ENCODE data around the gene MRPL41.
"Not testable (repeated sequence)": the region's sequence is repeated elsewhere in the genome, so short reads cannot be mapped to it uniquely, and the experiment has no call there.

MRPL41 gene

GRCh38 chr9:137552022-137552768, 516 bp downstream of the MRPL41 start:
- no peak for DNase-seq (ENCODE audit: low spot score)

- DNase-seq (ENCODE audit: low spot score): not testable (repeated sequence)
Measured at GRCh38 chr9:137553654-137554053, 2.0 kb downstream of the MRPL41 start.

DNA sequence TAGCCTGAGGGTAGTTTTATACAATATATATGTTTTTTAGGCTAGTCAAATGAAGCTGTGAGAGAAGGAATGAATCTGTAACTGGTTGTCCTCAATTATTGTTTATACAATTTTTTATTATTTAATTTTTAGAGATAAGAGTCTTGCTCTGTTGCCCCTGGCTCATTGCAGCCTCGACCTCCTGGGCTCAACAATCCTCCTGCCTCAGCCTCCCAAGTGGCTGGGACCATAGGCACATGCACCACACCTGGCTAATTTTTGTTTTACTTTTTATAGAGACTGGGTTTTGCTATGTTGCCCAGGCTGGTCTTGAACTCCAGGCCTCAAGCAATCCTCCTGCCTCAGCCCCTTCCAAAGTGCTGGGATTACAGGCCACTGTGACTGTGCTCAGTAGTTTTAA, 2.7 kb downstream of the MRPL41 start:
- no peak for DNase-seq (ENCODE audit: low spot score)

DNA sequence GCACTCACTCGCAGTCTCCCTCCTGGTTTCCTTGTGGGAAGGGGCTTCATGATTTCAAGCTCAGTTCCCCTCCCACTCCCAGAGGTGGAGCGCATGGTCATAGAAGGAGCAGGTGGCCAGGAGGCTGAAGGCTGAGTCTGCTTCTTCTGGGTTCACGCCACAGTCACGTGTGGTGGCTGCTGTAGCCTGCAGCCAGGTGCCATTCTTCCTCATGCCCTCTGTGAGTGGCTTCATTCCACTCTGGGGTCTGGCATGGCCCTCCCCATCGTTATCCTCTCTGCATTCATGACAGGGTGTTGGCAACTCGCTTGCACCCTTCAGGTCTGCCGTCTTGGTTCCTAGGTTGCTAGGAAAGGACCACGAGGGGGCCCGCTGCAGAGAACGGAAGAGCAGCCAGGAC, 3.5 kb downstream of the MRPL41 start:
- DNase-seq (ENCODE audit: low spot score): no peak

GRCh38 chr9:137556069-137556838, 4.6 kb downstream of the MRPL41 start:
- DNase-seq (ENCODE audit: low spot score): no peak

GRCh38 chr9:137558127-137558526, 6.4 kb downstream of the MRPL41 start:
- DNase-seq (ENCODE audit: low spot score): no peak

GRCh38 chr9:137564134-137564533, 12.5 kb downstream of the MRPL41 start:
- no peak for DNase-seq (ENCODE audit: low spot score)

DNA sequence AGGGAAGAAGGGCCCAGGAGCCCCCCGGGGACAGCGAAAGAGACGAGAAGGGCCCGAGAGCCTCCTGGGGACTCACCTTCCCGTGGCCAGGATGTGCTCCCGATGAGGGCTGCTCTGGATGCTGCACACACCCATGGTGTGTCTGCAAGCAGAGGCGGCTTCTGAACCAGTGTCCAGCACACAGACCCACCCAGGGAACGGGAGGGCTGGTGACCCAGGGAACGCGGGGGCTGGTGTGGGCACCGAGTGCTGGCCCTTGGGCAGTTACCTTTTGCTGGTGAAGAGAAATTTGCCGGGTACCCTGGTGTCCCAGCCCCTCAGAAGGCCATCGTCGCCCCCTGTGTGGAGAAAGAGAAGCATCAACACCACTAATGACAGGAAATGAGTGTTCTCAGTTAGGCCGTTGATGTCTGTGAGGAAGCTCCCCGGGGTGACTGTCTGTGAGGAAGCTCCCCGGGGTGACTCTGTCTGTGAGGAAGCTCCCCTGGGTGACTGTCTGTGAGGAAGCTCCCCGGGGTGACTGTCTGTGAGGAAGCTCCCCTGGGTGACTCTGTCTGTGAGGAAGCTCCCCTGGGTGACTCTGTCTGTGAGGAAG, 13.2 kb downstream of the MRPL41 start:
- no peak for DNase-seq (ENCODE audit: low spot score)

- not testable (repeated sequence) for DNase-seq (ENCODE audit: low spot score)
Measured at GRCh38 chr9:137568445-137568844, 16.8 kb downstream of the MRPL41 start.

DNA sequence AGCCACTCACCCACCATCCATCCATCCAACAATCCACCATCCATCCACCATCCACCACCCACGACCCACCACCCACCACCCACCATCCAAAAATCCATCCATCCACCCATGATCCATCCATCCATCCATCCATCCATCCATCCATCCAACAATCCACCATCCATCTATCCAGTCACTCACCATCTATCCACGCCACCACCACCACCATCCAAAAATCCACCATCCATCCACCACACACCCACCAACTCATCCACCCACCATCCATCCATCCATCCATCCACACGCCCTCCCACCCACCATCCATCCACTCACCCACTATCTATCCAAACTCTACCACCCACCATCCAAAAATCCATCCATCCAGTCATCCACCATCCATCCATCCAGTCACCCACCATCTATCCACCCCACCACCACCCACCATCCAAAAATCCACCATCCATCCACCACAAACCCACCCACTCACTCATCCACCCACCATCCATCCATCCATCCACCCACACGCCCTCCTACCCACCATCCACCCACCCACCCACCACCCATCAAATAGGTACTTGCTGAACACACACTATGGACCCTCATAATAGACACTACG, 18.0 kb downstream of the MRPL41 start:
- no peak for DNase-seq (ENCODE audit: low spot score)

GRCh38 chr9:137570566-137570965, 18.9 kb downstream of the MRPL41 start:
- DNase-seq (ENCODE audit: low spot score): no peak

DNA sequence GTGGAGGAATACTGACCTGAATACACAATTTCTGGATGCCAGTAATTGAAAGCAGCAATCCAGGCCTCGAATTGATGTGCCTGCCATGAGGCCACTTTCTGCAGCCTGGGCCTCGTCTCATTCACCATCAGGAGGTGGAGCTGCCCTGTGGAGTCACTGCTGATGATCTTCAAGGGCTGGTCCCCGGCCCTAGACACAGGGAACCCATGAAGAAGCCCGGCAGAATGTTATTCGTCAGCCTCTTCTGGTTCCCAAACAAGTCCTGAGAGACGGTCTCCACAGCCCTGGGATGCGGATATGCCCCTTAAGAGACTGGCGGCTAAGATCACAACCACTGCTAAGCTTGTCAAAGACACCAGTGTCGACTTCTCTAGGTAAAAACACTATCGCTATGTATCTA, 22.5 kb downstream of the MRPL41 start:
- no peak for DNase-seq (ENCODE audit: low spot score)

- DNase-seq (ENCODE audit: low spot score): no peak
Measured at GRCh38 chr9:137575364-137575715, 23.7 kb downstream of the MRPL41 start.

DNA sequence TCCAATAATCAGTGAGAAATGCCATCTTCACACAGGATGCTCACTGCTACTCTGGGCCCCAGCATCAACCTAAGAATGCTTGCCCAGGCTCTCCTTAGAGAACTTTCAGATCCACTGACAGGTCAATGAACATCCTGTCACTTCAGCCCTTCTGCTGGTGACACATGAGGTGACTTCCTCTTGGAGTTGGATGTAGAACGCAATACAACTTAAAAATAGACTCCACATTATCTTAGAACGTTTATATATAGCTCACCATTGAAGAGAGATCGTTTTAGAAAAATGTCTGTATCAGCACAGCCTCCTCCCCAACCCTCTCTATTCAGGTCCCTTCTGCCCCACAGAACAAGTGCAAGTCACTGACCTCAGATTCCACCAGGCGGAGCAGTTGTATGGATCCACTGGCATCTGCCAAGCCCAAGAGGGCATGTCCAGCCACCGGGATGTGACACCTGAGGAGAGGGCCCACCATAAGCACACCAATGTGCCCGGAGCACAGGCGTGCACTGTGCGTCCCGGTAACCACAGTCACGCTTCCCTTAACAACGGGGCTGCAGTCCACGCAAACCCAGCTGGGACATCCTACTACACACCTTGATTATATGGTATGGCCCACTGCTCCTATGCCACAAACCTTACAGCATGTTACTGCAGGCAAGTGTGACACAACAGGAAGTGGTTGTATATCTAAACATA, 24.2 kb downstream of the MRPL41 start:
- DNase-seq (ENCODE audit: low spot score): no peak

DNA sequence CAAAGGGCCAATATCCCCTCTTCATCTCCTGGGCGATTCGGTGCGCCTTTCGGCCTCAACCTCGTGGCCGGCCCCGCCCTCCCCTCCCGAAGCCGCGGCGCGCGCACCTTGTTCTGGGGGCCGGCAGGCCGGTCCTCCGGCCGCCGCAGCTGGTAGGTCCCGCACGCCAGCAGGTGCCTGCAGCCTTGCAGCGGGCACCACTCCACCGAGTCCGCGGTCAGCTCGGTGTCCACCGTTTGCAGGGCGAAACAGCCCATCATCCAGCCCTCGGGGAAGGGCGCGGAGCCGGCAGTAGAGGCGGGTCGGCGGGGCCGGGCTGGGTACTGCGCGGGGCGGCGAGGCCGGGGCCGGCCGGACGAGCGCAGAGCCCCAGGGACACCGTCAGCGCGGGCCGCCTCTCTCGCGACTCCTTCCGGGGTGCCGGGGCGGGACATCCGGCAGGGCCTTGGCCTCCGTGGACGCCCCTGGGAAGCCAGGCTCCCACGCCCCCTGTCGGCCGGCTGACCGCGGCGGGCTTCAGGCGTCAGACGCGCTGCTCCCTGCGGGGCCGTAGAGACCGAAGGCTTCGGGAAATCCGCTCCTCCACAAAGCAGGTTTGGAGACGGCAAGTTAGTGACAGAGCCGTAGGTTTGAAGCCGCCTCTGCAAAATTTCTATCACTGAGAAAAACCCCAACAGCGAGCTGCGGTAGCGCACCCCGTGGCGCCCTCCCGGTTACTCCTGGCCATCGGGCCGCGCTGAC, 27.0 kb downstream of the MRPL41 start, which contains the start of gene DPH7:
TSS of gene DPH7 (minus strand) at position 408 of the 741 bp plus-strand sequence. CDS start at position 260, 148 bp downstream.
- peak; percentile 96 for DNase-seq (ENCODE audit: low spot score)

GRCh38 chr9:137579259-137579604, 27.6 kb downstream of the MRPL41 start:
- no peak for DNase-seq (ENCODE audit: low spot score)

GRCh38 chr9:137580209-137580953, 28.7 kb downstream of the MRPL41 start:
- DNase-seq (ENCODE audit: low spot score): no peak

- DNase-seq (ENCODE audit: low spot score): no peak
Measured at GRCh38 chr9:137580954-137581322, 29.3 kb downstream of the MRPL41 start.

DNA sequence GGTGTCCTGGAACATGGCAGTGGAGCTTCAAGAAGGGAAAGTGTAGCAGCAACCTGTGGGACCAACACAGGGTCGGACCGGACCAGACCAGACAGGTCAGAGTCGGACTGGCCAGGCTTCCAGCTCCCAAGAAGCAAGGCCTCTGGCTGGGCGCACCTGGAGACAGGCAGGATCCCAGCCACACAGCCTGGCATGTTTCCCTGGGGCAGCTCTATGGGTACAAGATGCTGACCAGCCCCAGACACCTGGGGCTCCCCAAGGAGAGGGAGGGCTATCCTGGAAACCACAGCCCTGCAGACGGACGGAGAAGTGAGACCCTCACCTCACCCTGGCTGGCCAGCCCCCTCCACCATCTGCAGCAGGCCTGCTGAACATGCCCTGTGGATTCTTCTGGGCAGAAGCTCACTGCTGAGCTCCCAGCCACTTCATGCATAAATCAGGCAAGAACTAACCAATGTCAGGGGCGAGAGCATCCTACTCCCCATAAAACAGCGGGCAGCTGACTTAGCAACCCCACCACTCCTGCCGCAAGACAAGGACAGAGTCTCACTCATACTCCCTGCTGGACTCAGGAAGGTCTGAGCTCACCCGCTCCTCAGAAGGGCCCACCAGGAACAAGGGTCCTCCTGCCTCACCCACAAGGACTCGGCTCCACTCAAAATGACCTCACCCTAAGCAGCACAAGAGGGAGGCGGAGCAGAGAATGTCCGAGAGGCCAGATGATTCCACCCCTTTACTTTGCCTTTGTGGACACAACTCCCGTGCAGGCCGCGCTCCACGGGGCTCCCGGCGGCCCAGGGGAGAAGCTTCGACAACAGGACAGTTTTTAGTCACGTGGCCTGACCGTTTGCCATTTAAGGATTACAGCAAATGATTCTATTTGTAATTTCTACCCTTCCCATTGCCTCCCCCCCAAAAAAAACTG, 29.9 kb downstream of the MRPL41 start:
- no peak for DNase-seq (ENCODE audit: low spot score)
